IMR-90 (cell line): ENCODE measurements around the gene RHOD. TPM values are rescaled to one million over a fixed set of nuclear protein-coding genes. Genes with fewer than 3 reads are reported as not detected.

ENCODE experiments used
- ATAC-seq: fragments of 200-7000 bp; cut with Tn5 transposase; 2 replicates; pipeline ENCODE4 v1.9.1; 2020; ENCODE audit warnings: low read depth, mild to moderate bottlenecking, moderate library complexity
- BruUV-seq: library from RNA; stranded (reverse); fragments of 400-500 nt; replicated peaks from 2 replicates; lab custom pipeline; 2021; lab: Mats Ljungman, UMichigan
- CTCF ChIA-PET: fragments of 300-600 bp; formaldehyde crosslinking; extraction: SDS; loops from one replicate; lab custom pipeline; 2021; ENCODE audit warnings: antibody characterized with exemption; lab: Yijun Ruan, JAX
- POLR2A ChIA-PET: fragments of 300-600 bp; sonication (Branson Sonifier 250); formaldehyde crosslinking; loops from one replicate; lab custom pipeline; 2022; ENCODE audit warnings: antibody characterized with exemption; ENCODE audit not compliant: unreplicated experiment; lab: Charles Lee
- DNase-seq: peaks from one replicate; pipeline ENCODE4 v3.0.0; 2013
- H2AFZ ChIP-seq: replicated peaks from 2 replicates; pipeline ENCODE3; 2013; ENCODE audit warnings: low read length, mild to moderate bottlenecking; ENCODE audit not compliant: poor library complexity
- H2AK5ac ChIP-seq: 2 replicates; pipeline ENCODE4 v1.6.1; 2013; ENCODE audit warnings: low read depth, low read length, inconsistent platforms
- H2AK9ac ChIP-seq: replicated peaks from 2 replicates; pipeline ENCODE3; 2013; ENCODE audit warnings: mild to moderate bottlenecking, low read depth, low read length, moderate library complexity; ENCODE audit not compliant: poor library complexity
- H2BK120ac ChIP-seq: 2 replicates; pipeline ENCODE4 v1.6.1; 2013; ENCODE audit warnings: low read depth, low read length, inconsistent platforms
- H2BK15ac ChIP-seq: 3 replicates; pipeline ENCODE4 v1.6.1; 2013; ENCODE audit warnings: low read depth, low read length, inconsistent platforms
- H2BK20ac ChIP-seq: 2 replicates; pipeline ENCODE4 v1.6.1; 2013; ENCODE audit warnings: low read depth, mild to moderate bottlenecking, inconsistent platforms, low read length, moderate library complexity
- H2BK5ac ChIP-seq: 2 replicates; pipeline ENCODE4 v1.6.1; 2013; ENCODE audit warnings: mild to moderate bottlenecking, low read depth, low read length, inconsistent platforms; ENCODE audit not compliant: poor library complexity, severe bottlenecking
- H3K14ac ChIP-seq: replicated peaks from 2 replicates; pipeline ENCODE4 v1.6.1; 2013; ENCODE audit warnings: low read depth, low read length, inconsistent platforms
- H3K18ac ChIP-seq: 2 replicates; pipeline ENCODE4 v1.6.1; 2013; ENCODE audit warnings: low read depth, low read length, control low read depth
- H3K23ac ChIP-seq: 2 replicates; pipeline ENCODE4 v1.6.1; 2013; ENCODE audit warnings: low read depth, low read length, inconsistent platforms
- H3K27ac ChIP-seq: 2 replicates; pipeline ENCODE4 v1.5.1; 2013; ENCODE audit warnings: mild to moderate bottlenecking, control low read depth, low read length; ENCODE audit not compliant: insufficient read depth
- H3K27me3 ChIP-seq: 2 replicates; pipeline ENCODE4 v1.6.1; 2013; ENCODE audit warnings: low read length; ENCODE audit not compliant: control insufficient read depth, insufficient read depth
- H3K36me3 ChIP-seq: 2 replicates; pipeline ENCODE4 v1.6.1; 2013; ENCODE audit warnings: low read length, mixed read lengths; ENCODE audit not compliant: control insufficient read depth, insufficient read depth
- H3K4ac ChIP-seq: 2 replicates; pipeline ENCODE4 v1.6.1; 2013; ENCODE audit warnings: low read depth, low read length, inconsistent platforms
- H3K4me1 ChIP-seq: 2 replicates; pipeline ENCODE4 v1.6.1; 2013; ENCODE audit warnings: low read length, mixed read lengths; ENCODE audit not compliant: control insufficient read depth, insufficient read depth
- H3K4me2 ChIP-seq: 2 replicates; pipeline ENCODE4 v1.6.1; 2013; ENCODE audit warnings: low read depth, mild to moderate bottlenecking, control low read depth, low read length, moderate library complexity
- H3K4me3 ChIP-seq: 2 replicates; pipeline ENCODE4 v1.5.1; 2013; ENCODE audit warnings: low read depth, mild to moderate bottlenecking, control low read depth, low read length, moderate library complexity; ENCODE audit not compliant: insufficient read depth
- H3K56ac ChIP-seq: 2 replicates; pipeline ENCODE4 v1.6.1; 2013; ENCODE audit warnings: low read length, inconsistent platforms; ENCODE audit not compliant: insufficient read depth; ENCODE audit errors: extremely low read depth
- H3K79me1 ChIP-seq, 2 experiments: 2 replicates each; pipeline ENCODE4 v1.6.1; 2013; ENCODE audit warnings: low read length in 2 of 2, inconsistent platforms in 1 of 2, low read depth in 1 of 2
- H3K9ac ChIP-seq: 2 replicates; pipeline ENCODE4 v1.6.1; 2013; ENCODE audit warnings: low read depth, low read length, control low read depth
- H3K9me1 ChIP-seq: 2 replicates; pipeline ENCODE4 v1.6.1; 2013; ENCODE audit warnings: low read length, inconsistent platforms; ENCODE audit not compliant: insufficient read depth
- H3K9me3 ChIP-seq: 2 replicates; pipeline ENCODE4 v1.6.1; 2013; ENCODE audit warnings: low read length; ENCODE audit not compliant: control insufficient read depth, insufficient read depth
- H4K20me1 ChIP-seq: 2 replicates; pipeline ENCODE4 v1.6.1; 2013; ENCODE audit warnings: low read length, inconsistent platforms; ENCODE audit not compliant: insufficient read depth
- H4K5ac ChIP-seq: 2 replicates; pipeline ENCODE4 v1.6.1; 2013; ENCODE audit warnings: mild to moderate bottlenecking, low read depth, low read length, control low read depth
- H4K8ac ChIP-seq, 2 experiments: 2 replicates each; pipeline ENCODE4 v1.6.1; 2013; ENCODE audit warnings: low read depth in 2 of 2, low read length in 2 of 2, control low read depth in 1 of 2, inconsistent platforms in 1 of 2
- H4K91ac ChIP-seq: 2 replicates; pipeline ENCODE4 v1.6.1; 2013; ENCODE audit warnings: low read depth, low read length, inconsistent platforms; ENCODE audit not compliant: insufficient read depth
- BHLHE40 ChIP-seq: fragments of 150-350 bp; IDR thresholded peaks from 2 replicates; pipeline ENCODE4 v1.6.1; 2016; ENCODE audit warnings: mild to moderate bottlenecking, low read depth, low read length
- CEBPB ChIP-seq: IDR thresholded peaks from 2 replicates; pipeline ENCODE4 v1.6.1; 2012; ENCODE audit warnings: low read depth, low read length, improper control_type of control experiment
- CHD1 ChIP-seq: IDR thresholded peaks from 2 replicates; pipeline ENCODE4 v1.6.1; 2012; ENCODE audit warnings: low read depth, low read length, improper control_type of control experiment
- ELK1 ChIP-seq: fragments of 150-350 bp; IDR thresholded peaks from 2 replicates; pipeline ENCODE4 v1.6.1; 2016; ENCODE audit warnings: low read depth, mild to moderate bottlenecking, low read length, moderate library complexity, borderline replicate concordance
- FOS ChIP-seq: fragments of 150-350 bp; IDR thresholded peaks from 2 replicates; pipeline ENCODE4 v1.6.1; 2016; ENCODE audit warnings: low read depth, low read length
- MAFK ChIP-seq: IDR thresholded peaks from 2 replicates; pipeline ENCODE4 v1.6.1; 2012; ENCODE audit warnings: low read depth, low read length, improper control_type of control experiment
- MAZ ChIP-seq: IDR thresholded peaks from 2 replicates; pipeline ENCODE4 v1.6.1; 2012; ENCODE audit warnings: low read depth, mild to moderate bottlenecking, low read length, improper control_type of control experiment, moderate library complexity, borderline replicate concordance
- MXI1 ChIP-seq: IDR thresholded peaks from 2 replicates; pipeline ENCODE4 v1.6.1; 2012; ENCODE audit warnings: low read depth, mild to moderate bottlenecking, low read length, moderate library complexity, borderline replicate concordance
- NFE2L2 ChIP-seq: fragments of 150-350 bp; IDR thresholded peaks from 2 replicates; pipeline ENCODE4 v1.6.1; 2016; ENCODE audit warnings: low read depth, mild to moderate bottlenecking, low read length
- RAD21 ChIP-seq: IDR thresholded peaks from 2 replicates; pipeline ENCODE4 v1.6.1; 2012; ENCODE audit warnings: low read length, improper control_type of control experiment
- RCOR1 ChIP-seq: IDR thresholded peaks from 2 replicates; pipeline ENCODE4 v1.6.1; 2012; ENCODE audit warnings: mild to moderate bottlenecking, low read length, improper control_type of control experiment; ENCODE audit not compliant: insufficient replicate concordance
- SMC3 ChIP-seq: fragments of 150-350 bp; IDR thresholded peaks from 2 replicates; pipeline ENCODE4 v1.6.1; 2016; ENCODE audit warnings: low read depth, mild to moderate bottlenecking, antibody characterized with exemption, low read length, moderate library complexity
- WGBS, 2 experiments: methylation state at CpG; one replicate each; pipeline versions ENCODE4 v1.1.5 to v1.1.7; 2013; ENCODE audit warnings: missing lambda C conversion rate in 2 of 2; ENCODE audit not compliant: insufficient read length in 1 of 2; ENCODE audit errors: extremely low coverage in 2 of 2; 5-methylcytosine and 5-hydroxymethylcytosine counted together
- dilution Hi-C: fragments of 300-500 bp; cut with HindIII; formaldehyde crosslinking; loops from one replicate; pipeline ENCODE4 v1.14.3; 2018; ENCODE audit warnings: low sequenced_read_pairs; ENCODE audit not compliant: unreplicated experiment
- in situ Hi-C: fragments of 300-500 bp; cut with MboI; formaldehyde crosslinking; loops from 3 replicates; pipeline ENCODE4 v1.14.3; 2019; ENCODE audit warnings: low sequenced_read_pairs, inconsistent platforms, mixed read lengths
- intact Hi-C: fragments of 100-400 bp; cut with micrococcal nuclease; formaldehyde crosslinking; loops from 2 replicates; pipeline ENCODE4 v1.10.0; 2022
- polyA plus RNA-seq, 3 experiments: library from polyadenylated mRNA; depleted of rRNA; stranded (reverse); fragments of >200 nt; gene quantifications; 2 replicates each; pipeline ENCODE4 v1.2.3, GENCODE V29; 2012; ENCODE audit warnings: low replicate concordance in 1 of 3
- total RNA-seq: library from RNA; depleted of rRNA; stranded (reverse); fragments of >200 nt; gene quantifications from 2 replicates; pipeline ENCODE4 v1.2.3, GENCODE V29; 2012
- TF ChIP-seq, protein P1 (sequence below): fragments of 150-350 bp; IDR thresholded peaks from 2 replicates; pipeline ENCODE4 v1.6.1; 2017; ENCODE audit warnings: mild to moderate bottlenecking, antibody characterized with exemption, low read length, low read depth
- TF ChIP-seq, protein P2 (sequence below): conservative IDR thresholded peaks from 2 replicates; pipeline ENCODE4 v1.5.1; 2012; ENCODE audit warnings: mild to moderate bottlenecking, low read depth, low read length, improper control_type of control experiment

RHOD gene
- total and polyA plus RNA-seq, 2 of the 4 experiments (the other 2 are of a cell fraction): 4.7 to 10.9 TPM

- ChIA-PET POLR2A (no interaction called here), CTCF (no interaction called here)
- DNase-seq (peak; percentile 99), ATAC-seq (peak; percentile 84)
- no peaks in the 10 kb centered on the region for H3K36me3 ChIP-seq
- peak overlapping the region; percentile 83 for H3K14ac ChIP-seq
- peaks cover 16% of the 10 kb centered on the region for H3K4me1 ChIP-seq
- BruUV-seq: no TSS peak
- 60% methylated on average over 1 of the region's 8 CpGs; no CpG with 5 or more reads in 1 of the 2 experiments for WGBS, 2 experiments
- peak overlapping the region; percentile 76 for H2AFZ ChIP-seq
- H3K27me3 ChIP-seq: no peaks in the 10 kb centered on the region
- peak overlapping the region; percentile 17 to 76; a peak in 3 of 4 replicates for H4K8ac ChIP-seq
- peaks cover 0 to 6% of the 10 kb centered on the region in 2 experiments; a peak in 1 of 4 replicates for H3K79me1 ChIP-seq
- H3K4ac ChIP-seq: peak overlapping the region; percentile 93
- dilution Hi-C loops: no loop called here
- intact Hi-C loops: loop anchor here (2.0 to 5.0 kb wide), 3 partner anchors 75 to 191 kb away; partner anchors contain the start of genes LRFN4, PC and RCE1
- peaks cover 23% of the 10 kb centered on the region for H4K20me1 ChIP-seq
- H3K4me3 ChIP-seq: no peak overlapping the region
- no peak overlapping the region for H3K9ac ChIP-seq
- H3K9me3 ChIP-seq: no peaks in the 10 kb centered on the region
- peak overlapping the region; percentile 81 for H2BK5ac ChIP-seq
- H4K5ac ChIP-seq: peak overlapping the region; percentile 35
- peak overlapping the region; percentile 71 for H3K4me2 ChIP-seq
- H3K18ac ChIP-seq: peak overlapping the region; percentile 10; the same call in 1 of the 2 replicates
- H3K56ac ChIP-seq: no peak overlapping the region
- in situ Hi-C loops: no loop called here
- H4K91ac ChIP-seq: peak overlapping the region; percentile 79
- peak overlapping the region; percentile 62 for H3K27ac ChIP-seq
- H2BK15ac ChIP-seq: peak overlapping the region; percentile 76; the same call in 2 of the 3 replicates
- peak overlapping the region; percentile 84 for H2BK120ac ChIP-seq
- H2AK9ac ChIP-seq: peak overlapping the region; percentile 91
- peak overlapping the region; percentile 49; the same call in 1 of the 2 replicates for H3K23ac ChIP-seq
- peaks cover 15% of the 10 kb centered on the region for H3K9me1 ChIP-seq
- peak overlapping the region; percentile 97 for H2AK5ac ChIP-seq
- peak overlapping the region; percentile 89 for H2BK20ac ChIP-seq
- TF ChIP-seq MXI1: no peak
- TF ChIP-seq NFE2L2: no peak
- TF ChIP-seq BHLHE40: peak; percentile 64; the same call in 1 of the 2 replicates
- TF ChIP-seq CHD1: peak; percentile 64; the same call in 1 of the 2 replicates
- TF ChIP-seq, protein P1, sequence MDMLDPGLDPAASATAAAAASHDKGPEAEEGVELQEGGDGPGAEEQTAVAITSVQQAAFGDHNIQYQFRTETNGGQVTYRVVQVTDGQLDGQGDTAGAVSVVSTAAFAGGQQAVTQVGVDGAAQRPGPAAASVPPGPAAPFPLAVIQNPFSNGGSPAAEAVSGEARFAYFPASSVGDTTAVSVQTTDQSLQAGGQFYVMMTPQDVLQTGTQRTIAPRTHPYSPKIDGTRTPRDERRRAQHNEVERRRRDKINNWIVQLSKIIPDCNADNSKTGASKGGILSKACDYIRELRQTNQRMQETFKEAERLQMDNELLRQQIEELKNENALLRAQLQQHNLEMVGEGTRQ: no peak
- TF ChIP-seq FOS: peak; percentile 49; the same call in 1 of the 2 replicates
- peak; percentile 7; the same call in 1 of the 2 replicates for TF ChIP-seq SMC3
- peak; percentile 99 for TF ChIP-seq CEBPB
- TF ChIP-seq MAFK: peak; percentile 51; the same call in 1 of the 2 replicates
- TF ChIP-seq RCOR1: peak; percentile 90
- no peak for TF ChIP-seq ELK1
- TF ChIP-seq RAD21: peak; percentile 35
- TF ChIP-seq, protein P2, sequence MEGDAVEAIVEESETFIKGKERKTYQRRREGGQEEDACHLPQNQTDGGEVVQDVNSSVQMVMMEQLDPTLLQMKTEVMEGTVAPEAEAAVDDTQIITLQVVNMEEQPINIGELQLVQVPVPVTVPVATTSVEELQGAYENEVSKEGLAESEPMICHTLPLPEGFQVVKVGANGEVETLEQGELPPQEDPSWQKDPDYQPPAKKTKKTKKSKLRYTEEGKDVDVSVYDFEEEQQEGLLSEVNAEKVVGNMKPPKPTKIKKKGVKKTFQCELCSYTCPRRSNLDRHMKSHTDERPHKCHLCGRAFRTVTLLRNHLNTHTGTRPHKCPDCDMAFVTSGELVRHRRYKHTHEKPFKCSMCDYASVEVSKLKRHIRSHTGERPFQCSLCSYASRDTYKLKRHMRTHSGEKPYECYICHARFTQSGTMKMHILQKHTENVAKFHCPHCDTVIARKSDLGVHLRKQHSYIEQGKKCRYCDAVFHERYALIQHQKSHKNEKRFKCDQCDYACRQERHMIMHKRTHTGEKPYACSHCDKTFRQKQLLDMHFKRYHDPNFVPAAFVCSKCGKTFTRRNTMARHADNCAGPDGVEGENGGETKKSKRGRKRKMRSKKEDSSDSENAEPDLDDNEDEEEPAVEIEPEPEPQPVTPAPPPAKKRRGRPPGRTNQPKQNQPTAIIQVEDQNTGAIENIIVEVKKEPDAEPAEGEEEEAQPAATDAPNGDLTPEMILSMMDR: no peak
- peak; percentile 79; the same call in 1 of the 2 replicates for TF ChIP-seq MAZ
These were observed 22.9 kb upstream of the RHOD start for GRCh38 chr11:67033661-67034166.
